Sigmoid colon (tissue), 7 donors: ENCODE results near the gene MYCT1. TPM values are rescaled to one million over a fixed set of nuclear protein-coding genes. Genes with fewer than 3 reads are reported as not detected.
"Not testable (repeated sequence)": the region's sequence is repeated elsewhere in the genome, so short reads cannot be mapped to it uniquely, and the experiment has no call there.

ENCODE experiments used
- DNase-seq: peaks from one replicate; pipeline ENCODE4 v3.0.0-alpha.2; 2019
- H3K27ac ChIP-seq, 4 donors: fragments of 200-600 bp; sonication (generic); one replicate each; pipeline ENCODE4 v1.5.1; 2016 to 2019; ENCODE audit warnings: mild to moderate bottlenecking in 1 of 4
- H3K27me3 ChIP-seq, 3 donors: fragments of 200-600 bp; sonication (generic); one replicate each; pipeline ENCODE4 v1.5.1; 2019; ENCODE audit warnings: mild to moderate bottlenecking in 1 of 3
- H3K36me3 ChIP-seq, 4 donors: fragments of 200-600 bp; sonication (generic); one replicate each; pipeline ENCODE4 v1.5.1; 2016 to 2019
- H3K4me1 ChIP-seq, 4 donors: fragments of 200-600 bp; sonication (generic); one replicate each; pipeline ENCODE4 v1.5.1; 2017 to 2019
- H3K4me3 ChIP-seq, 4 donors: fragments of 200-600 bp; sonication (generic); one replicate each; pipeline ENCODE4 v1.5.1; 2017 to 2019; ENCODE audit warnings: mild to moderate bottlenecking in 2 of 4, moderate library complexity in 1 of 4
- H3K9me3 ChIP-seq, 4 donors: fragments of 200-600 bp in 3 of 4; sonication (generic) in 3 of 4; one replicate each; pipeline versions ENCODE4 v1.5.1 to v1.6.1; 2013 to 2019
- CTCF ChIP-seq, 4 experiments: fragments of 450-650 bp in 3 of 4; fragments of 200-600 bp in 1 of 4; IDR thresholded peaks; one replicate each; pipeline ENCODE4 v1.5.1; 2016 to 2019; ENCODE audit warnings: antibody characterized with exemption in 4 of 4, mild to moderate bottlenecking in 3 of 4, moderate library complexity in 2 of 4
- EP300 ChIP-seq, 4 donors: sonication (generic); formaldehyde crosslinking; IDR thresholded peaks; one replicate each; pipeline ENCODE4 v1.6.1; 2017; ENCODE audit warnings: antibody characterized with exemption in 4 of 4
- POLR2A ChIP-seq, 2 donors: fragments of 450-650 bp; IDR thresholded peaks; one replicate each; pipeline ENCODE4 v1.6.1; 2016; ENCODE audit warnings: antibody characterized with exemption in 2 of 2, mild to moderate bottlenecking in 2 of 2, moderate library complexity in 2 of 2
- POLR2AphosphoS5 ChIP-seq, 4 donors: sonication (generic); formaldehyde crosslinking; IDR thresholded peaks; one replicate each; pipeline ENCODE4 v1.6.1; 2017; ENCODE audit warnings: antibody characterized with exemption in 4 of 4
- WGBS, 2 donors: extraction: QIAGEN DNeasy Blood & Tissue Kit; methylation state at CpG; one replicate each; pipeline ENCODE4 v1.1.7; 2013; 5-methylcytosine and 5-hydroxymethylcytosine counted together
- intact Hi-C: fragments of 100-400 bp; cut with DNase I; formaldehyde crosslinking; loops from one replicate; pipeline ENCODE4 v1.15.1; 2023
- polyA plus RNA-seq, 3 donors: library from polyadenylated mRNA; stranded (reverse); fragments of 200-250 nt; gene quantifications; one replicate each; pipeline ENCODE4 v1.2.3, GENCODE V29; 2013
- total RNA-seq, 4 donors: library from RNA; depleted of rRNA; stranded (reverse); fragments of >200 nt; gene quantifications; one replicate each; pipeline ENCODE4 v1.1.0, GENCODE V29; 2016
- donor health status: healthy with polysubstance abuse.
- donor health status: Bipolar disorder and iron deficiency.
- donor health status: healthy.

The MYCT1 gene
- total and polyA plus RNA-seq, 7 donors = 0.46 to 9.7 (median 5.4) TPM

DNA sequence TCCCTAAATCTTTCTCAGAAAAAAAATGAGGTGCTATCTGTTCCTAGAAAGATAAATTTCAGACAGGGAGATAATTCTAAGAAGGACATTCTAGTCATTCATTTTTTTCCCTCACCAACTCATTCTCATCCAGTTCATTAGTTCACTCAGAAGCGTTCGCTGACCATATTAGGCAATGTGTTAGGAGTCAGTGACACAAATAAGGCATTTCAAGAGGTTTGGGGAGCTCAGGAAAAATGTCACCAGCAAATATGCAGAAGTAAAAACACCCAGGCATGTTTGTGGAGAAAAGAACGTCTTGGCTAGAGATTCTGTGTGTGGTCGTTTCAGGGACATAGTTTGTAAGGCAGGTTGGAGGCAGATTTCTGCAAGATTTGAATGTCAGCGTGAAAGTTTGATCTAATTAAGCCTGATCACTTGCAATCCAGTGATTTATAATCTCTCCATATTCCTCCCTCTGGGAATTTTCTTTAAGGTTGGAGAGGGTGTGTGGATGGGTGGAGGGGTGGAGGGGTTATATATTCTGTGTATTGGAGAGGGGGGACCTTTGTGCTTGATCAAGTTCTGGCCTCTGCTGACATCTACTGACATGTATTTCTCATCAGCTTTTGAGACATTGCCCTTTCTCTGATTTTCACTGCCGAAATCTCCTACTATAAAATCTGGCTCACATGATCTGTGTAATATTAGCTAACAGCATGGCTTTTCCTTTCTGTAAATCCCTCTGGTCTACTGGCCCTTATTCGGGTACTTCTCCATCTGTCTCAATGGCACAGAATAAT lies 3.6 kb downstream of the MYCT1 start:
- H3K27ac ChIP-seq = no peak overlapping the region
- intact Hi-C loops = no loop called here

DNA sequence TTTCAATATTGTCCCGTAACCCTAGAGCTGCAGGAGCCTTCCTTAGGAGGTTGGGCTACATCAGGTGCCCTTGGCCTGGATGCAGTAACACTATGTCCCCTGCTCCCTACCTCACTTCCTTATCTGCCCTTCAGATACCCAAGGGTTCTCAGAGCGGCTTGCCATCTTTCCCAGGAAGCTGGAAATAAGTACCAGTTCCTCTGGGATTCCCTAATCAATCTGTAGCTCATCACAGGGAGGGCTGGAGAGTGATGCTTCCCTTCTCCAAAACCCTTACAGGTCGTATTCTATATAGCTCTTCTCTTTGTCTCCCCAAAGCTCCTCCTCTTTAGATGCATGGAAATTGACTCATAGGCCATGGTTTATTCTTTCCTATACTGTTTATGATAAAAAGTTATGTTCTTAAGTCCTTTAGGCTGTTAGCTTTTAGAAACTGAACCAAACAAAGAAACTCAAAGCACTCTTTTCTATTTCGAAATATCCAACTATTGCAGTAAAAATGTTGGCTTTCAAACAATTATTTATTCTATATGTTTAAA lies 4.2 kb downstream of the MYCT1 start:
- no peaks in the 10 kb centered on the region for H3K9me3 ChIP-seq
- H3K27ac ChIP-seq = no peak overlapping the region
- no peak overlapping the region for H3K4me3 ChIP-seq
- H3K27me3 ChIP-seq = no peaks in the 10 kb centered on the region
- H3K4me1 ChIP-seq = no peaks in the 10 kb centered on the region
- no peak for DNase-seq
- intact Hi-C loops = no loop called here
- TF ChIP-seq POLR2A (IDR thresholded peaks at IDR 0.05) = no peak
- no peak for TF ChIP-seq EP300 (IDR thresholded peaks at IDR 0.05)
- TF ChIP-seq POLR2AphosphoS5 (IDR thresholded peaks at IDR 0.05) = no peak
- TF ChIP-seq CTCF (IDR thresholded peaks at IDR 0.05) = no peak
- H3K36me3 ChIP-seq = no peaks in the 10 kb centered on the region
- WGBS, 2 donors = 48 to 64% methylated on average over 4 of the region's 4 CpGs

More for the DNA sequence above, 3.6 kb downstream of the MYCT1 start:
- no peaks in the 10 kb centered on the region for H3K27me3 ChIP-seq
- no peak for DNase-seq
- H3K36me3 ChIP-seq = no peaks in the 10 kb centered on the region
- WGBS, 2 donors = 31 to 49% methylated on average over 7 of the region's 7 CpGs
- H3K9me3 ChIP-seq = no peaks in the 10 kb centered on the region
- H3K4me1 ChIP-seq = no peaks in the 10 kb centered on the region
- TF ChIP-seq EP300 (IDR thresholded peaks at IDR 0.05) (no peak), POLR2AphosphoS5 (IDR thresholded peaks at IDR 0.05) (no peak), POLR2A (IDR thresholded peaks at IDR 0.05) (no peak), CTCF (IDR thresholded peaks at IDR 0.05) (no peak)
- H3K4me3 ChIP-seq = no peak overlapping the region

DNA sequence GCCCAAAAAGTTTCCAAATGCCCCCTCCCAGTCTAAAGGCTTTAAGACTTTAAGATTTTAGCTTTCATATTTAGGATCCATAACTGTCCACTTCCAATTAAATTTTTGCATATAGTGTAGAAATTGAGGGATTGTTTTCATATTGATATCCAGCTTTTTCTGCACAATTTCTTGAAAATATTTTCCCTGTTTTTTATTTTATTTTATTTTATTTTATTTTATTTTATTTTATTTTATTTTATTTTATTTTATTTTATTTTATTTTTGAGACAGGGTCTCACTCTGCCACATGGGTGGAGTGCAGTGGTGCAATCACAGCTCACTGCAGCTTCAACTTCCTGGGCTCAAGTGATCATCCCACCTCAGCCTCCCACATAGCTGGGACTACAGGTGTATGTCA lies 6.1 kb downstream of the MYCT1 start:
- H3K9me3 ChIP-seq, H3K27me3 ChIP-seq, H3K27ac ChIP-seq, H3K36me3 ChIP-seq, intact Hi-C loops, H3K4me1 ChIP-seq, DNase-seq, H3K4me3 ChIP-seq: not testable (repeated sequence)

DNA sequence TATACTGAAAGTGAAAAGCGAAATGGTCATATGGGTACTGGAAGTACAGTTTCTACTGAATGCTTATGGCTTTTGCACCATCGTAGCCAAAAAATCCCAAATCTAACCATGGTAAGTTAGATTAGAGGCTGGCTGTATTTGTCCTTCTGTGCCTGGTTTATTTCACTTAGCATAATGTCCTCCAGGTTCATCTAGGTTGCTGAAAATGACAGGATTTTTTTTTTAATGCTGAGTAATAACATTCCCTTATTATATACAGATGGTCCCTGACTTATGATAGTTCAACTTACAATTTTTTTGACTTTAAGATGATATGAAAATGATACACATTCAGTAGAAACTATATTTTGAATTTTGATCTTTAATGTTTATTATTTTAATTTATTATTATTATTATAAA lies 7.6 kb downstream of the MYCT1 start:
- H3K4me3 ChIP-seq = no peak overlapping the region
- TF ChIP-seq CTCF (IDR thresholded peaks at IDR 0.05) = no peak
- TF ChIP-seq EP300 (IDR thresholded peaks at IDR 0.05) = no peak
- no peak for TF ChIP-seq POLR2AphosphoS5 (IDR thresholded peaks at IDR 0.05)
- TF ChIP-seq POLR2A (IDR thresholded peaks at IDR 0.05) = no peak
- H3K27me3 ChIP-seq = no peaks in the 10 kb centered on the region
- peaks cover 0 to 2% (median 0%) of the 10 kb centered on the region in 4 donors for H3K9me3 ChIP-seq
- 81 to 86% methylated on average over 2 of the region's 2 CpGs for WGBS, 2 donors
- no peaks in the 10 kb centered on the region for H3K4me1 ChIP-seq
- no peaks in the 10 kb centered on the region for H3K36me3 ChIP-seq
- no peak overlapping the region for H3K27ac ChIP-seq
- no peak for DNase-seq
- intact Hi-C loops = no loop called here

GRCh38 chr6:152716322-152716721 lies 18.6 kb downstream of the MYCT1 start:
- no peak for DNase-seq
- no peak overlapping the region for H3K4me3 ChIP-seq
- TF ChIP-seq EP300 (IDR thresholded peaks at IDR 0.05) (no peak), POLR2A (IDR thresholded peaks at IDR 0.05) (no peak), CTCF (IDR thresholded peaks at IDR 0.05) (no peak), POLR2AphosphoS5 (IDR thresholded peaks at IDR 0.05) (no peak)
- no peaks in the 10 kb centered on the region for H3K27me3 ChIP-seq
- no peaks in the 10 kb centered on the region for H3K4me1 ChIP-seq
- H3K9me3 ChIP-seq = peaks cover 0 to 2% (median 0%) of the 10 kb centered on the region in 4 donors
- no peak overlapping the region for H3K27ac ChIP-seq
- 65 to 76% methylated on average over 3 of the region's 3 CpGs for WGBS, 2 donors
- H3K36me3 ChIP-seq = no peaks in the 10 kb centered on the region
- intact Hi-C loops = no loop called here
